ENCODE measurements around the gene USE1.

The USE1 gene, protein sequence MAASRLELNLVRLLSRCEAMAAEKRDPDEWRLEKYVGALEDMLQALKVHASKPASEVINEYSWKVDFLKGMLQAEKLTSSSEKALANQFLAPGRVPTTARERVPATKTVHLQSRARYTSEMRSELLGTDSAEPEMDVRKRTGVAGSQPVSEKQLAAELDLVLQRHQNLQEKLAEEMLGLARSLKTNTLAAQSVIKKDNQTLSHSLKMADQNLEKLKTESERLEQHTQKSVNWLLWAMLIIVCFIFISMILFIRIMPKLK

GRCh38 chr19:17215127-17215971, at the start of gene USE1:
USE1 (plus strand) TSS chr19:17215357; CDS start chr19:17215406, 49 bp downstream.
- peaks cover 16% of the 10 kb centered on the region for H3K4me1 ChIP-seq (ENCODE audit: insufficient read depth, low read length, poor library complexity, severe bottlenecking)
- no peaks in the 10 kb centered on the region for H3K9me3 ChIP-seq (ENCODE audit: insufficient read depth, low read depth, low read length)
- H3K4me2 ChIP-seq (ENCODE audit: low read depth, low read length, poor library complexity, severe bottlenecking) = peak within 1 kb of the TSS; percentile 97
- H3K9ac ChIP-seq (ENCODE audit: low read depth, low read length, poor library complexity, severe bottlenecking) = peak within 1 kb of the TSS; percentile 88
- H3K79me2 ChIP-seq (ENCODE audit: insufficient read depth, low read length) = peaks cover 9% of the 10 kb centered on the region; the same call in 1 of the 2 replicates
- peak within 1 kb of the TSS; percentile 82 for H2AFZ ChIP-seq (ENCODE audit: low read length)
- H4K20me1 ChIP-seq (ENCODE audit: insufficient read depth, low read length, poor library complexity, severe bottlenecking) = no peaks in the 10 kb centered on the region
- H3K27me3 ChIP-seq (ENCODE audit: insufficient read depth, low read length, poor library complexity, severe bottlenecking) = no peaks in the 10 kb centered on the region
- H3K4me3 ChIP-seq (ENCODE audit: low read length, poor library complexity, severe bottlenecking) = peak within 1 kb of the TSS; percentile 81
- peaks cover 23% of the 10 kb centered on the region; the same call in 1 of the 2 replicates for H3K36me3 ChIP-seq (ENCODE audit: insufficient read depth, low read length)
- TF ChIP-seq CTCF (conservative IDR thresholded peaks at IDR 0.05; ENCODE audit: low read length) (no peak), EZH2phosphoT487 (IDR thresholded peaks at IDR 0.05; ENCODE audit: borderline replicate concordance) (no peak)
- no peaks in the 10 kb centered on the region for H3K9me2 ChIP-seq (replicated peaks; ENCODE audit: low read depth, low read length)
- H3F3A ChIP-seq (ENCODE audit: low read depth) = no peaks in the 10 kb centered on the region

- Histone ChIP-seq H3K9ac (ENCODE audit: low read depth, low read length, poor library complexity, severe bottlenecking) (no peak overlapping the region), H3K27me3 (ENCODE audit: insufficient read depth, low read length, poor library complexity, severe bottlenecking) (no peaks in the 10 kb centered on the region), H2AFZ (ENCODE audit: low read length) (no peak overlapping the region), H3K9me2 (replicated peaks; ENCODE audit: low read depth, low read length) (no peaks in the 10 kb centered on the region), H3K36me3 (ENCODE audit: insufficient read depth, low read length) (peaks cover 78% of the 10 kb centered on the region; the same call in 1 of the 2 replicates), H4K20me1 (ENCODE audit: insufficient read depth, low read length, poor library complexity, severe bottlenecking) (no peaks in the 10 kb centered on the region), H3K4me3 (ENCODE audit: low read length, poor library complexity, severe bottlenecking) (no peak overlapping the region), H3K4me1 (ENCODE audit: insufficient read depth, low read length, poor library complexity, severe bottlenecking) (no peaks in the 10 kb centered on the region), H3K79me2 (ENCODE audit: insufficient read depth, low read length) (no peaks in the 10 kb centered on the region), H3F3A (ENCODE audit: low read depth) (no peaks in the 10 kb centered on the region), H3K9me3 (ENCODE audit: insufficient read depth, low read depth, low read length) (no peaks in the 10 kb centered on the region), H3K4me2 (ENCODE audit: low read depth, low read length, poor library complexity, severe bottlenecking) (no peak overlapping the region)
- TF ChIP-seq CTCF (conservative IDR thresholded peaks at IDR 0.05; ENCODE audit: low read length) = no peak
- no peak for TF ChIP-seq EZH2phosphoT487 (IDR thresholded peaks at IDR 0.05; ENCODE audit: borderline replicate concordance)
These were observed 49.4 kb upstream of the USE1 start for GRCh38 chr19:17165715-17166114.

- peaks cover 72% of the 10 kb centered on the region; the same call in 1 of the 2 replicates for H3K36me3 ChIP-seq (ENCODE audit: insufficient read depth, low read length)
- no peaks in the 10 kb centered on the region for H3F3A ChIP-seq (ENCODE audit: low read depth)
- no peaks in the 10 kb centered on the region for H4K20me1 ChIP-seq (ENCODE audit: insufficient read depth, low read length, poor library complexity, severe bottlenecking)
These were observed 44.4 kb upstream of the USE1 start for GRCh38 chr19:17170538-17171297.

More at GRCh38 chr19:17170538-17171297, 44.4 kb upstream of the USE1 start:
- TF ChIP-seq CTCF (conservative IDR thresholded peaks at IDR 0.05; ENCODE audit: low read length) (no peak), EZH2phosphoT487 (IDR thresholded peaks at IDR 0.05; ENCODE audit: borderline replicate concordance) (no peak)
- Histone ChIP-seq H3K9ac (ENCODE audit: low read depth, low read length, poor library complexity, severe bottlenecking) (no peak overlapping the region), H3K9me2 (replicated peaks; ENCODE audit: low read depth, low read length) (no peaks in the 10 kb centered on the region), H3K27me3 (ENCODE audit: insufficient read depth, low read length, poor library complexity, severe bottlenecking) (no peaks in the 10 kb centered on the region), H3K4me2 (ENCODE audit: low read depth, low read length, poor library complexity, severe bottlenecking) (no peak overlapping the region), H3K4me1 (ENCODE audit: insufficient read depth, low read length, poor library complexity, severe bottlenecking) (no peaks in the 10 kb centered on the region), H3K79me2 (ENCODE audit: insufficient read depth, low read length) (no peaks in the 10 kb centered on the region), H3K4me3 (ENCODE audit: low read length, poor library complexity, severe bottlenecking) (no peak overlapping the region), H3K9me3 (ENCODE audit: insufficient read depth, low read depth, low read length) (no peaks in the 10 kb centered on the region), H2AFZ (ENCODE audit: low read length) (no peak overlapping the region)
